Neural crest cell (in vitro differentiated cells): Measurements from ENCODE around the gene PPA1. TPM values are rescaled to one million over a fixed set of nuclear protein-coding genes. Genes with fewer than 3 reads are reported as not detected.

Source experiments
- DNase-seq: peaks from one replicate; pipeline ENCODE4 v3.0.0; 2021; ENCODE audit warnings: low read depth, mixed read lengths, low spot score
- H3K27ac Mint-ChIP-seq: one replicate; pipeline ENCODE4 v1.8.0; 2021; ENCODE audit warnings: mild to moderate bottlenecking, mixed read lengths; ENCODE audit not compliant: unreplicated experiment
- H3K27me3 Mint-ChIP-seq: 2 replicates; pipeline ENCODE4 v1.8.0; 2021; ENCODE audit warnings: low read depth, mild to moderate bottlenecking, mixed read lengths
- H3K36me3 Mint-ChIP-seq: 2 replicates; pipeline ENCODE4 v1.8.0; 2021; ENCODE audit warnings: low read depth, mild to moderate bottlenecking, mixed read lengths
- H3K4me1 Mint-ChIP-seq: 2 replicates; pipeline ENCODE4 v1.8.0; 2021; ENCODE audit warnings: mixed read lengths
- H3K4me3 Mint-ChIP-seq: one replicate; pipeline ENCODE4 v1.8.0; 2021; ENCODE audit warnings: mild to moderate bottlenecking, mixed read lengths
- H3K9me3 Mint-ChIP-seq: 2 replicates; pipeline ENCODE4 v1.8.0; 2021; ENCODE audit warnings: mixed read lengths
- CTCF ChIP-seq: fragments of 200-600 bp; sonication (generic); conservative IDR thresholded peaks from 2 replicates; pipeline ENCODE4 v1.5.0; 2021; ENCODE audit warnings: antibody characterized with exemption, mild to moderate bottlenecking
- total RNA-seq: library from RNA; stranded (reverse); gene quantifications from 2 replicates; pipeline ENCODE4 v1.2.1, GENCODE V29; 2021

PPA1 gene
- total RNA-seq, 1 donor from 2014 or later = 179 TPM

- Mint-ChIP-seq H3K27ac (no peak overlapping the region), H3K9me3 (no peaks in the 10 kb centered on the region), H3K4me1 (no peaks in the 10 kb centered on the region), H3K4me3 (no peak overlapping the region), H3K27me3 (peaks cover 14% of the 10 kb centered on the region), H3K36me3 (no peaks in the 10 kb centered on the region)
- DNase-seq = no peak
- TF ChIP-seq CTCF = peak; percentile 32
These were observed 34.1 kb upstream of the PPA1 start for GRCh38 chr10:70267161-70267933.

- Mint-ChIP-seq H3K27me3 (peaks cover 14% of the 10 kb centered on the region), H3K9me3 (no peaks in the 10 kb centered on the region), H3K36me3 (no peaks in the 10 kb centered on the region), H3K4me1 (no peaks in the 10 kb centered on the region), H3K4me3 (no peak overlapping the region), H3K27ac (no peak overlapping the region)
- no peak for TF ChIP-seq CTCF
- no peak for DNase-seq
These were observed 33.5 kb upstream of the PPA1 start for GRCh38 chr10:70266701-70267100.

GRCh38 chr10:70266056-70266455, 32.8 kb upstream of the PPA1 start:
- H3K4me3 Mint-ChIP-seq = no peak overlapping the region
- H3K4me1 Mint-ChIP-seq = no peaks in the 10 kb centered on the region
- no peak for TF ChIP-seq CTCF
- H3K27ac Mint-ChIP-seq = no peak overlapping the region
- DNase-seq = no peak
- H3K9me3 Mint-ChIP-seq = no peaks in the 10 kb centered on the region
- H3K36me3 Mint-ChIP-seq = no peaks in the 10 kb centered on the region
- peaks cover 14% of the 10 kb centered on the region for H3K27me3 Mint-ChIP-seq

GRCh38 chr10:70265032-70265689, 31.9 kb upstream of the PPA1 start:
- no peak overlapping the region for H3K27ac Mint-ChIP-seq
- H3K4me3 Mint-ChIP-seq = no peak overlapping the region
- H3K9me3 Mint-ChIP-seq = no peaks in the 10 kb centered on the region
- no peaks in the 10 kb centered on the region for H3K36me3 Mint-ChIP-seq
- no peak for DNase-seq
- TF ChIP-seq CTCF = peak; percentile 52
- H3K27me3 Mint-ChIP-seq = peaks cover 14% of the 10 kb centered on the region
- H3K4me1 Mint-ChIP-seq = no peaks in the 10 kb centered on the region

- Mint-ChIP-seq H3K4me1 (peaks cover 10% of the 10 kb centered on the region), H3K4me3 (no peak overlapping the region)
These were observed 27.5 kb upstream of the PPA1 start for GRCh38 chr10:70260734-70261133.

More at GRCh38 chr10:70260734-70261133, 27.5 kb upstream of the PPA1 start:
- Mint-ChIP-seq H3K9me3 (peaks cover 1% of the 10 kb centered on the region), H3K36me3 (no peaks in the 10 kb centered on the region), H3K27me3 (peaks cover 9% of the 10 kb centered on the region), H3K27ac (no peak overlapping the region)
- no peak for DNase-seq
- TF ChIP-seq CTCF = no peak
